Measurements from ENCODE around the gene HTR3E. TPM values are rescaled to one million over a fixed set of nuclear protein-coding genes. Genes with fewer than 3 reads are reported as not detected.
"Not testable (repeated sequence)": the region's sequence is repeated elsewhere in the genome, so short reads cannot be mapped to it uniquely, and the experiment has no call there.

The HTR3E gene
- total RNA-seq, 6 experiments from 2014 or later = not detected

DNA sequence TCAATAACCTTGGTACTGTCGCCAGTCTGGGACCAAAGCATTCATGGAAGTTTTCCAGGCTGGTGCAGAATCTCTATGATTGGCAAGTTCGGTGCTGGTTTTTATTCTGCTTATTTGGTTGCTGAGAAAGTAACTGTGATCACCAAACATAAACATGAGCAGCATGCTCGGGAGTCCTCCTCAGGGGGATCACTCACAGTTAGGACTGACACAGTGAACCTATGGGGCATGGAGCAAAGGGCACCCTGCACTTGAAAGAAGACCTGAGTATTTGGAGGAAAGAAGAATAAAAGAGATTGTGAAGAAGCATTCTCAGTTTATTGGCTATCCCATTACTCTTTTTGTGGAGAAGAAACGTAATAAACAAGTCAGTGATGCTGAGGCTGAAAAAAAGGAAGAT lies 19.2 kb downstream of the HTR3E start:
- WGBS (ENCODE audit: insufficient coverage, low coverage, low lambda C conversion rate, missing lambda C conversion rate) = 80% methylated on average over 3 of the region's 4 CpGs
- H3K36me3 ChIP-seq = no peaks in the 10 kb centered on the region
- H3K27ac ChIP-seq = no peak overlapping the region
- intact Hi-C loops (cut with DNase I) = no loop called here
- no peaks in the 10 kb centered on the region for H3K4me1 ChIP-seq
- H3K9me3 ChIP-seq = no peaks in the 10 kb centered on the region
- TF ChIP-seq POLR2A (IDR thresholded peaks at IDR 0.05) = no peak
- TF ChIP-seq, protein P1, sequence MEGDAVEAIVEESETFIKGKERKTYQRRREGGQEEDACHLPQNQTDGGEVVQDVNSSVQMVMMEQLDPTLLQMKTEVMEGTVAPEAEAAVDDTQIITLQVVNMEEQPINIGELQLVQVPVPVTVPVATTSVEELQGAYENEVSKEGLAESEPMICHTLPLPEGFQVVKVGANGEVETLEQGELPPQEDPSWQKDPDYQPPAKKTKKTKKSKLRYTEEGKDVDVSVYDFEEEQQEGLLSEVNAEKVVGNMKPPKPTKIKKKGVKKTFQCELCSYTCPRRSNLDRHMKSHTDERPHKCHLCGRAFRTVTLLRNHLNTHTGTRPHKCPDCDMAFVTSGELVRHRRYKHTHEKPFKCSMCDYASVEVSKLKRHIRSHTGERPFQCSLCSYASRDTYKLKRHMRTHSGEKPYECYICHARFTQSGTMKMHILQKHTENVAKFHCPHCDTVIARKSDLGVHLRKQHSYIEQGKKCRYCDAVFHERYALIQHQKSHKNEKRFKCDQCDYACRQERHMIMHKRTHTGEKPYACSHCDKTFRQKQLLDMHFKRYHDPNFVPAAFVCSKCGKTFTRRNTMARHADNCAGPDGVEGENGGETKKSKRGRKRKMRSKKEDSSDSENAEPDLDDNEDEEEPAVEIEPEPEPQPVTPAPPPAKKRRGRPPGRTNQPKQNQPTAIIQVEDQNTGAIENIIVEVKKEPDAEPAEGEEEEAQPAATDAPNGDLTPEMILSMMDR (IDR thresholded peaks at IDR 0.05) = no peak
- DNase-seq = no peak
- ATAC-seq = no peak
- no peaks in the 10 kb centered on the region for H3K27me3 ChIP-seq
- H3K4me3 ChIP-seq = no peak overlapping the region

DNA sequence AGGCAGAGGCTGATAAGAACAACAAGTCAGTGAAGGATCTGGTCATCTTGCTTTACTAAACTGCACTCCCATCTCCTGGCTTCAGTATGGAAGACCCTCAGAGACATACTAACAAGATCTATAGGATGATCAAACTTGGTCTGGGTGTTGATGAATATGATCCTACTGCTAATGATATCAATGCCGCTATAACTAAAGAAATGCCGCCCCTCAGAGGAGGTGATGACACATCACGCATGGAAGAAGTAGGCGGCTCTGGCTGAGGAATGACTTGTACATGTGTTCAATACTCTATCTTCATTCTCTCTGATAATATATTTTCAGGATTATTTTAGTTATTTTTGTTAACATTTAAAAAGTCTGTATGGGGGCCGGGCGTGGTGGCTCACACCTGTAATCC lies 20.8 kb downstream of the HTR3E start:
- intact Hi-C loops (cut with DNase I) = no loop called here

DNA sequence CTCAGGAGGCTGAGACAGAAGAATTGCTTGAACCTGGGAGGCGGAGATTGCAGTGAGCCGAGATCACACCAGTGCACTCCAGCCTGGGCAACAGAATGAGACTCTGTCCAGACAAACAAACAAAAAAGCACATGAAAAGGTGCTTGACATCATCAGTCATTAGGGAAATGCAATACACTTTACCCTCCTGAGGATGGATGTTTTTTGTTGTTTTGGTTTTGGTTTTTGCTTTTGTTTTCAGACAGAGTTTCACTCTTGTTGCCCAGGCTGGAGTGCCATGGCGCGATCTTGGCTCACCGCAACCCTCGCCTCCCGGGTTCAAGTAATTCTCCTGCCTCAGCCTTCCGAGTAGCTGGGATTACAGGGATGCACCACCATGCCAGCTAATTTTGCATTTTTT lies 24.2 kb downstream of the HTR3E start:
- peak in 2 of 4 donors; percentile 40 to 47 for ATAC-seq
- H3K4me1 ChIP-seq; H3K27ac ChIP-seq; intact Hi-C loops (cut with DNase I); H3K4me3 ChIP-seq; H3K9me3 ChIP-seq; DNase-seq; H3K36me3 ChIP-seq; H3K27me3 ChIP-seq: not testable (repeated sequence)
- WGBS (ENCODE audit: insufficient coverage, low coverage, low lambda C conversion rate, missing lambda C conversion rate) = 84% methylated on average over 8 of the region's 8 CpGs

More for the DNA sequence above, 20.8 kb downstream of the HTR3E start:
- Histone ChIP-seq H3K36me3 (no peaks in the 10 kb centered on the region), H3K4me1 (no peaks in the 10 kb centered on the region), H3K27me3 (no peaks in the 10 kb centered on the region), H3K27ac (no peak overlapping the region), H3K4me3 (no peak overlapping the region), H3K9me3 (no peaks in the 10 kb centered on the region)
- 82% methylated on average over 6 of the region's 6 CpGs for WGBS (ENCODE audit: insufficient coverage, low coverage, low lambda C conversion rate, missing lambda C conversion rate)
- no peak for TF ChIP-seq POLR2A (IDR thresholded peaks at IDR 0.05)
- TF ChIP-seq, protein P1 (IDR thresholded peaks at IDR 0.05) = no peak
- ATAC-seq (no peak), DNase-seq (no peak)

DNA sequence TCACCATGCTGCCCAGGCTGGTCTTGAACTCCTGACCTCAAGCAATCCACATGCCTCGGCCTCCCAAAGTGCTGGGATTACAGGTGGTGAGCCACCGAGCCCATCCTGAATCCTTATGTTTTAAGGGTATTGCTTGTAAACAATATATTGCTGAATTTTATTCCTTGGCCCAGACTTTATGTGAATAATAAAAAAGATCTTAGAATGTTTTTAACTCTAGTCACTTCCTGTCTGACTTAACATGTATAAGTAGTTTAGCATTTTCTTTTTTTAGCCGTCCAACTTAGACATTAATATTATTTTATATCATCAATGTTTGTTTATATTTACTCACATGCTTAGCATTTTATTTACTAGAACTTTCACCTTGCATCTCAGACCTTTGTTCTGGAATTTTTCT lies 29.1 kb downstream of the HTR3E start:
- intact Hi-C loops (cut with DNase I) = no loop called here
- Histone ChIP-seq H3K4me3 (no peak overlapping the region), H3K9me3 (no peaks in the 10 kb centered on the region), H3K4me1 (peaks cover 0 to 6% (median 2%) of the 10 kb centered on the region in 4 donors), H3K27me3 (no peaks in the 10 kb centered on the region), H3K27ac (no peak overlapping the region), H3K36me3 (no peaks in the 10 kb centered on the region)
- no peak for TF ChIP-seq POLR2A (IDR thresholded peaks at IDR 0.05)
- TF ChIP-seq, protein P1 (IDR thresholded peaks at IDR 0.05) = no peak
- ATAC-seq = no peak
- 77% methylated on average over 3 of the region's 3 CpGs for WGBS (ENCODE audit: insufficient coverage, low coverage, low lambda C conversion rate, missing lambda C conversion rate)
- no peak for DNase-seq

DNA sequence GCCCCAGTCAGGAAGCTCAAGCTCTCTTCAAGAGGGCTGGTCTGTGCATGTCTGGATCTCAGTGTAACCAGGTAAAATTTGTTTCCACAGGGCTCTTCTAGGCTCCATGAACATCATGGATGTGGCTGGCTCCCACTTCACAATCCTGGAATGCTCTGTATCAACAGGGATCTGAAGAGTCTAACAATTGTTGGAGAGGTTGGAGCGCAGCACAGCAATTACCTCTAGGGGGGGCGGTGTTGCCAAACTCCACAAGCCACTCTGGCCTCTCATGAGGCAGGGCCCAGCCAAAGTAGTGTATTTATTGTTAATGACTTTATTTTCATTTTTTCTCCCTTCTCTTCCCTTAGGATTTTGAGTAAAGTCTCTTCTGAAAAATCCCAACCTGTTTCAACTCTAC lies 32.1 kb downstream of the HTR3E start:
- Histone ChIP-seq H3K27ac (no peak overlapping the region), H3K27me3 (no peaks in the 10 kb centered on the region), H3K4me1 (peaks cover 0 to 6% (median under 1%) of the 10 kb centered on the region in 4 donors), H3K4me3 (no peak overlapping the region), H3K9me3 (no peaks in the 10 kb centered on the region), H3K36me3 (no peaks in the 10 kb centered on the region)
- no peak for TF ChIP-seq POLR2A (IDR thresholded peaks at IDR 0.05)
- TF ChIP-seq, protein P1 (IDR thresholded peaks at IDR 0.05) = peak; percentile 20 to 44 (median 38)
- intact Hi-C loops (cut with DNase I) = no loop called here
- WGBS (ENCODE audit: insufficient coverage, low coverage, low lambda C conversion rate, missing lambda C conversion rate) = 20% methylated on average over 2 of the region's 2 CpGs
- DNase-seq = peak in 1 of 3 donors; percentile 34
- ATAC-seq = peak; percentile 53 to 76 (median 72)
